ENCODE results near the gene STK10.
"Not testable (repeated sequence)": the region's sequence is repeated elsewhere in the genome, so short reads cannot be mapped to it uniquely, and the experiment has no call there.

Gene STK10

DNA sequence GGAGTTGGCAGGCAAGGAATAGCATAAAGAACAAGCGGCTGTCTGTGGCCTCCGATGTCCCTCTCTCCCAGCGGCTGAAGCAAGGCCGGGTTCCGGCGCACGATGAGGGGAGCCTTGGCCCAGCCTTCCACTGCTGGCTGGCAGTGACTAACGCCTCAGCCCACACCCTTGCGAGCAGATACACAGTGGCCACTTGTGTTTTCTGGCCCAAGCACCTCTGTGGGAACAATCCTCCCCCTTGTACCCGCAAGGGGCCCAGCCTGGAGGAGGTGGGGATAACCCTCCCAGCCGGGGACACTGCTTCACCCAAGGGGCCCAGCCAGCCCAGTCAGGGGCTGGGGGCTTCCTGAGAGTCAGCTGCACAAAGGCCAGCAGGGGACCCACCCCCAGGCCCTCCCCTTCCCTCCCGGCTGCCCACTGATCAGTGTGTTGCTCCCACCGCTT, 23.2 kb downstream of the STK10 start:
- no peak for DNase-seq

DNA sequence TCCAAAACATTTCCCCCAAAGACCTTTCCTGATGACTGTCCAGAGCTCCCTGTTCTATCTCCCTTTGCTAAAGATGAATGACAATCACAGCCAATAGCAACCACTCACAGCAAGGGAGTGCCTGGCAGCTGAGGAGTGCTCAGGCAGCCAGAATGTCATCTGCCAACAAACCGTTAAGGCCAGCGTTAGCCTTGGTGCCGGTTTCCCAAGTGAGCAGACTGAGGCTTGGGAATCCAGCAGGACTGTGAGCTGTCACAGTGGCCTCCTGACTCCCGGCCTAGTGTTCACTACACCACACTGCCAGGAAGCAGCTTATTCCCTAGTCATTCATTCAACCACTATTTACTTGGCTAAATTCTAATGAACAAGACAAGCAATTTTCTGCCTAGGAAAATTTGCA, 24.7 kb downstream of the STK10 start:
- no peak for DNase-seq

DNA sequence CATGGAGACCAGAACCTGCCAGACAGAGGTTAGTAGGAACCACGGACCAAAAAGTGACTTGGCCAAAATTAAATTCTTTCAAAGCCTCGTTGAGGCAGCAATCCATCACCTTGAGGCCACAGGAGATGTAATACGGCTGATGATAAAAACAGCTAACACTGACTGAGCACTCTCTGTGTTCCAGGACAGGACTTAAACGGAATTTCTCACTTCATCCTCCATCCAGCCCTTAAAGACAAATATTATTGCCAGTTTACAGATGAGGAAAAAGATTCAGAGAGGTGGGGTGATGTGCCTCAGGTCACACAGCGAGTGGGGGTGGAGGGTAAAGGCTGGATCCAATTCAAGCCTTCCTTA, 25.1 kb downstream of the STK10 start:
- no peak for DNase-seq

DNA sequence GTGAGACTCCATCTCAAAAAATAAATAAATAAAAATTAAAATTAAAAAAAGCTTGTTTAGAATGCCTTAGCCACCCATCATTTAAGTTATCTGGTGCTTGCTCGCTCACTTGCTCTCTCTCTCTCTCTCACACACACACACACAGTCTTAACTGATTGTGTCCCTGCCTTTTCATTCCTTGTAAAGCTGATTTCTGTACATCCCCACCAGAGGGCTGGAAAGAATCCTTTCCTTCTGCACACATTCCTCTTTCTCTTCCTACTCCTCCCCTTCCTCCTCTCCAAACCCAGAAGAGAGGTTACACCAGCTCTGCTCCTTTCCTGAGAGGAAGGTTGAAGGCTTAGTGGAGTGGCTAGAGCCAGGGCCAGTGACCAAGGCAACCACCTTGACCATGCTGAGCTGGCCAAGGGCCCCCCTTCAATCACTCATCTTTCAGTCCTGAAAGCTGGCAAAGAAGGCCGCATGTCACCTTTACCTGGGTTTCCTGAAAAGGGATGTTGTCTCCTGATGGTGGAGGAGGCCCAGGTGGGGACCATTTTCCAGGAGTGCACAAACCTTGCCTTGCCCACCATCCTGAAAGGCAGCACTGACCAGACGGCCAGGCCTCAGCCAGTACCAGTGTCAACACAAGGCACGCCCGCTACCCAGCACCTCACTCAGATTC, 25.6 kb downstream of the STK10 start:
- no peak for DNase-seq

DNA sequence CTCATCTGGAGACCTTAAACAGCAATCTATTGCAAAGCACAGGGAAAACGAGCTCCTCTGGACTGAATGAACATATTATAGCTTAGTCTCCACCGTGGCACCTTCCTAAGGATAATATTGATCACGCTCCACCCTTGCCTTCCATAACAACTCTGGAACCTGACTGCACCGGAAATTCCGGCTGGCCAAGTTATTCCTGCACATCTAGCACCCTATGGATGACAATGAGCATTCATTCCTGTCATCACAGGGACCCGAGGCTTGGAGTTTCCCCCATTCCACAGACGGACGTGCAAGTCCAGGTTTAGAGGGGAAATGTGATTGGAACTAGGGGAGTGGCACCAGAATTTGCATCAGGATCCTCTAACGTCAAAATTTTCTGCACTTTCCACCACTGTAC, 27.5 kb downstream of the STK10 start:
- no peak for DNase-seq

DNA sequence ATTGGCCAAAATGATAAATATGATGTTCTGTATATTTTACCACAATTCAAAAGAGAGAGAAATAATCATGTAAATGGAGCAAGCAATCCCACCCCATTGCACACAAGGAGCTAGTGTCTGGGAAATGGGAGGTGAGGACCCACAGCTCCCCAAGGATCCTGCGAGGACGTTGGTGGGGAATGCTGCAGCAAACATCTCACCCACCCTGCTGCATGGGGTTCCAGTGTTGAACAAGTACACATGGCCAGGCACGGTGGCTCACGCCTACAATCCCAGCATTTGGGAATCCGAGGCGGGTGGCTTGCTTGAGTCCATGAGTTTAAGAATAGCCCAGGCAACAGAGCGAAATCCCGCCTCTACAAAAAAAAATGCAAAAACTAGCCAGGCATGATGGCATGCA, 29.0 kb downstream of the STK10 start:
- DNase-seq, result no peak

DNA sequence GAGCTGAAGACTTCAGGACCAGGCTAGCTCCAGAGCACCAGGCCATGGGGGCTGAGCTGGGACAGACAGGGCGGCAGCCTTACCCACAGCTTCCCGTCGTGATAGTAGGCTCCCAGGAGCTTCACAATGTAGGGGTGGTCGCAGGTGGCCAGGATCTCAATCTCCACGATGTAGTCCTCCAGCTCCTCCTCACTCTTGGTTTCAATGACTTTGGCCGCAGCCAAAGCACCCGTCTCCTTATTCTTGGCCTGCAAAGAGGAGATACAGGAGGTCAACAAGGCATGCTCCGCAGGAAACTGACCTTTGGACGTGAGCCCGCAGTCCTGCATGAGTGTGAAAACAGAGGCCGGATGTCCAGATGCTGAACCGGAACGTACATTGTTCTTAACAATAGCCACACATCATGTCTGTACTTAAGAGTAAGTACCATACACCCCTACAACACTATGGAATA, 31.5 kb downstream of the STK10 start:
- DNase-seq, result no peak

DNA sequence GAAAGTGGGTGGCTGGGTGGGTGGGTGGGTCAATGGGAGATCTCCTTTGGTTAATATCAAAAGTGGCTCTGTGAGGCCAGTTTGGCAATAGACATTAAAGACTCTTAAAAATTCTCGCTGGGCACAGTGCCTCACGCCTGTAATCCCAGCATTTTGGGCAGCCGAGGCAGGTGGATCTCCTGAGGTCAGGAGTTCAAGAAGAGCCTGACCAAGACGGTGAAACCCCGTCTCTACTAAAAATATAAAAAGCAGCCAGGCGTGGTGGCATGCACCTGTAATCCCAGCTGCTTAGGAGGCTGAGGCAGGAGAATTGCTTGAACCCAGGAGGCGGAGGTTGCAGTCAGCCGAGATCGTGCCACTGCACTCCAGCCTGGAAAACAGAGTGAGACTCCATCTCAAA, 32.9 kb downstream of the STK10 start:
- not testable (repeated sequence) for DNase-seq

DNA sequence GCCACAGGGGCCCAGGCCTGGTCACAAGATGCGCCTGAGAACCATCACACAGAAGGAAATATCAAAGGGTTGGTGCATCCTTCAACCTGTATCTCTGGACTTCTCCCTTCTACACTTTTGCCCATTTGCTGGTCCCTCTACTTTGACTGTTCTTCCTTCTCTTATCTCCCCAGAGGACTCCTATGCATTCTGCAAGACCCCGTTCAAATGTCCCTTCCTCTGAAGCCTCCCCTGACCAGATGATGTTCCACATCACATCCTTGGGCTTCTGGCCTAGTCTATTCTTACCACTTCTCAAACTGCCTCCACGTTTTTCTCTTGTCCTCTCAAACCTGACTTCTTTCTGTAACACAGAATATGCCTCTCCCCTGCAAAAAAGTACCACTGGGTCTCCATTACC, 34.3 kb downstream of the STK10 start:
- no peak for DNase-seq

DNA sequence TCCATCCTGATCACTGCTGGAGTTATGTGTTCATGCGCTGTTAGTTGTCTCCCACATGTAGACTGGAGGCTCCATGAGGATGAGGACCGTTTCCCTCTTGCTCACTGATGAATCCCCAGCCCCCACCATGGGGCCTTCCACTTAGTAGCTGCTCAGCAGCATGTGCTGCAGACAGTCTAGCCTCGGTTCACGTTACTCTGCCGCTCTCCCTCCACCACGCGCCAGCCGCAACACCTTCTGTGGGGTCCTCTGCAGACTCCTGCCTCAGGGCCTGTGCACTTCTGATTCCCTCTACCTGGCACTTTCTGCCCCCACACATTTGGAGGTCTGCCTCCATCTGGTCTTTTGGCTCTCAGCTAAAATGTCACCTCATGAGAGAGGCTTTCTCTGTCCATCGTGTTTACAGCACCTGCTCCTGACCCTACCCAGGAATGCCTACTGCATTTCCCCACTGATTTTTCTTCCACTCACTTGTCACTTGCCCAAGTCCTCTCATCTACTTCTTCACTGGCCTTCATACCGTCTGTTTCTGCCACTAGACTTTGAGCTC, 36.3 kb downstream of the STK10 start:
- no peak for DNase-seq

DNA sequence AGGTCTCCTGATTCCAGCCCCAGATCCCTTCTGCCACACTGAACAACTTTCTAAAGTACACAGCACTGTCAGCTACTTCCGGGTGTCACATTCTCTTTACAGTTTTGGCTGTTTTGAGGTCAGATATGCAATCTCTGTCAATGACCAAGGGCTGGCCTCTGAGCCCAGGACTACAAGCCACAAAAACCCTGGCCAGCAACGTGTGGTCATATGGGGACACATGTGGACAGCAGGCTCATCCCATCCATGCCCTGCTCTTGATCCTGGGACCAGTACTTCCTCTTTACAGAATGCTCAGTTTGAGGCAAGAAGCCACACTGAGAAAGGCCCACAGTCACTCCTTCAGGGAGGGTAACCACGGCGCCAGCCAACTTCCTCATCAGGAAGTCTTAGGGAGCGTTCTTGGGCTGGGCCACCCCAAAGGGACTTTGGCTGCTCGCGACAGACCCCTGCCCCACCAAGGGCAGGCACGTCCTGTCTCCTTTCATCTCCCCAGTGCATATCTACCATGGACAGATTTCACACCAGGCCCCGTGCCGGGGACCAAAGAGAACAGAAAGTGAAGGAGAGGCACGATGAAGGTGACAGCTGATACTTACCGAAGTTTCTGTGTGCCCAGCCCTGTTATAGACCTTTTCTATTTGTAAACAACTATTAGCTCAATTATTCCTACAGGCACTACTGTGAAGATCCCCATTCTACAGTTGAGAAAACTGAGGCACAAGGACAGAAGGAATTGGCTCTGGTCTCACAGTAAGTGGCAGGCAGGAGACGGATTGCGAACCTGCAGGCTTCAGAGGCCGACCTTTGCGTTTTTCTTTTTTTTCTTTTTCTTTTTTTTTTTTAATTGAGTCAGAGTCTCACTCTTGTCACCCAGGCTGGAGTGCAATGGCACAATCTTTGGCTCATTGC, 37.3 kb downstream of the STK10 start:
- DNase-seq, result no peak

DNA sequence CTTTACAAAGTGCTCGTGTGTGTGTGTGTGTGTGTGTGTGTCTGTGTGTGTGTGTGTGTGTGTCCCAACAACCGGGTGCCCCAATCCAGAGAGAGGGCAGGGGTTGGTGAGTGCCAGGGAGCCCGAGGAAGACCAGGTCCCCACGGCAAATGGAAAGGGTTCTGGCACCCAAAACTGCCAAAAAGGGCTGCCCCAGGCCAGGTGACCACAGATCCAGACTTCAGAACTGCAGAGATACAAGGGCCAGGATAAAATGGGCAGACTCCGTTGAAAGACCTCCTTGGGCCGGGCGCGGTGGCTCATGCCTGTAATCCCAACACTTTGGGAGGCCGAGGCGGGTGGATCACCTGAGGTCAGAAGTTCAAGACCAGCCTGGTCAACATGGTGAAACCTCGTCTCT, 38.5 kb downstream of the STK10 start:
- not testable (repeated sequence) for DNase-seq

DNA sequence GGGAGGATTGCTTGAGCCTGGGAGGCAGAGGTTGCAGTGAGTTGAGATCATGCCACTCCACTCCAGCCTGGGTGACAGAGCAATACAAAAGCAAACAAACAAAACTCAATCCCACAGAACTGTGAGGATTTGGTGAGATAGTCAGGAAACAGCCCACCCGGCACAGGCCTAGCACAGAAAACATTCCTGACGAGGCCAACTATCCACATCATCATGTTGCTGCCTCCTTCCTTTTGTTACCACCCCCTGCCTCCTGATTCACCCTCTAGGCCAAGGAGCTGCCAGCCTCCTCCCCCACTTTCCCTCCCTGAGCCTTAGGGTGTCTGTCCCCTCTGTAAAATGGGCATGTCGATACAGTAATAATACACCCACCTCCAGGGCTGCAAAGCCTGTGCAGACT, 39.0 kb downstream of the STK10 start:
- no peak for DNase-seq

DNA sequence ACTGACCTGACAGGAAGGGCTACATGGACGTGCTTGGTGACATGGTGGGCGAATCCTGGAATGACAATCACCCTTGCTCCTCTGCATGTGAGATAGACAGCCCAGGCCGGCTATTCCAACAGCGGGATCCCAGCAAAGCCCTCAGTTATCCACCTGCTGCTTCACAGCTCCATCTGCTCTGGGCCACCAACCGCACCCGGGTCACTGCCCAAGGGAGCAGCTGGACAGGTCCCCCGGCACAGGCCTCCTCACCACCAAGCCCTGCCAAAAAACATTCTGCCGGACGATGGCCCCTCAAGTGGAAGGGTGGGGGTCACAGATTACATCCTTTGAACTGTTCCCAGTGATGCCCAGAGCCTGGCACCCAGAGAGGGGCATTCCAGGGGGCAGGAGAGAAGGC, 39.6 kb downstream of the STK10 start:
- DNase-seq, result no peak

DNA sequence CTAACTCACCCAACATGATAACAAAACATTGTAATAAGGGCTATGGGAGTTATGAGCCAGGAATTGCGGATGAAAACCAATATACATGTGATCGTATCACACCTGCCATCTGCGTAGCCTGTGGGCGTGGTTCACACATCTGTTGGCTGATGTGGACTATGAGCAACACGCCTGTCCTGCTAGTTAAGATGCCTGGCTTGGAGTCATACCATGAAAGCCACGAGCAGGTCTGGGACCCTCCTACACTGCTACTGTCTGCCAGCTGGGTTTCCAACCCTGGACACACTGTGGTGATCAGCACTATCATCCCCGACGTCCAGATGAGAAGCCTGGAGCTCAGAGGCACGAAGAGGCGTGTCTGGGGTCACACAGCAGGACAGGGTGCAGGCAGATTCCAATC, 40.2 kb downstream of the STK10 start:
- no peak for DNase-seq

DNA sequence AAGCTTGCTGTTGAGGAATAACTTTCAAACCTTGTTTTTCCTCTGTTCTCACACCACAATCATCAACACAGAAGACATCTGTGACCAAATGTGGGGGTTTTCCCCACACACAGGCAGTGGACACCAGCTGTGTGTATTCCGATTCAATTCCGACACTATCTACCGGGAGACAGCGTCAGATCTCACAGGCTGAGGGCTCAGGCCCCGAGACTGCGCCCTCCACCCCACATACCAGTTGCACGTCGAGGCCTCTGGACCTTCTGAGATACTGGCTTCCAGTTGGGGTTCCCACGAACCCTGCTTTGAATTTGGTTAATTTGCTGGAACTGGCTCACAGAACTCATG, 41.3 kb downstream of the STK10 start:
- no peak for DNase-seq

DNA sequence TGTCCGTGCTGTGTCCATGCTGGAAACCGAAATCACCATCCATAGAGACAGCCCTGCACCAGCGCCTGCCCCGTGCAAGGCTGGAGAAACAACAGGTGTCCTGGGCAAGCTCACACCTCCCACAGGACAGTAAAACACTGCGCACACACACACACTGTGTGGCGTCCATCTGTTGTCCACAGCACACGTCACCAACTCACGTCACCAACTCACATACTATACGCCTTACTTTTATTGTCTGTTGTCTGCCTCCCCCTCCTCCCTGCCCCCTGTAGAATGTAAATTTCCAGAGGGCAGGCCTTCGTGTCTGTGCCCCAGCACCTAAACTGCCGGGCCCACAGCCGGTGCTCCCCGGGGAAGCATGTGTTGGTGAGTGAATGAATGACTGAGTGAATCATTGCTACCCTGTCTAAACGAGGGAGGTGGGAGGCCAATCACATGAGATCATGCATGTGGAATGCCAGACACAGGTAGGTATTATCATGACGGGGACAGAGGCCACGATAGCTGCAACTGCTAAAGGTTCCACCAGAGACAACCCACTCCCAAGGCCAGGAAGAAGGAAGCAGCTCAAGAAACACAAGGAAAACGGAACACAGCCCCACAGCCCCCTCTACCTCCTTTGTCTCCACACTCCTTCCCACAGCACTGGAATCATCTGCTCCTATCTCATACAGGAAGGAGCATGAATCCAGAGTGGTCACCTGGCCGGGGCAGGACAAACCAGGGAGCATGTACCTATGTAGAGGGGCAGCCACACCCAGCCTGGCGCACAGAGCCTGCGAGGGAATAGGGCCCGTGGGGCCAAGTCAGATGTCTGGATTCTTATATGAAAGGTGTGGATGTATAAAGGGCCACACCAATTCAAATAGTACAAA, 41.9 kb downstream of the STK10 start:
- DNase-seq, result no peak

DNA sequence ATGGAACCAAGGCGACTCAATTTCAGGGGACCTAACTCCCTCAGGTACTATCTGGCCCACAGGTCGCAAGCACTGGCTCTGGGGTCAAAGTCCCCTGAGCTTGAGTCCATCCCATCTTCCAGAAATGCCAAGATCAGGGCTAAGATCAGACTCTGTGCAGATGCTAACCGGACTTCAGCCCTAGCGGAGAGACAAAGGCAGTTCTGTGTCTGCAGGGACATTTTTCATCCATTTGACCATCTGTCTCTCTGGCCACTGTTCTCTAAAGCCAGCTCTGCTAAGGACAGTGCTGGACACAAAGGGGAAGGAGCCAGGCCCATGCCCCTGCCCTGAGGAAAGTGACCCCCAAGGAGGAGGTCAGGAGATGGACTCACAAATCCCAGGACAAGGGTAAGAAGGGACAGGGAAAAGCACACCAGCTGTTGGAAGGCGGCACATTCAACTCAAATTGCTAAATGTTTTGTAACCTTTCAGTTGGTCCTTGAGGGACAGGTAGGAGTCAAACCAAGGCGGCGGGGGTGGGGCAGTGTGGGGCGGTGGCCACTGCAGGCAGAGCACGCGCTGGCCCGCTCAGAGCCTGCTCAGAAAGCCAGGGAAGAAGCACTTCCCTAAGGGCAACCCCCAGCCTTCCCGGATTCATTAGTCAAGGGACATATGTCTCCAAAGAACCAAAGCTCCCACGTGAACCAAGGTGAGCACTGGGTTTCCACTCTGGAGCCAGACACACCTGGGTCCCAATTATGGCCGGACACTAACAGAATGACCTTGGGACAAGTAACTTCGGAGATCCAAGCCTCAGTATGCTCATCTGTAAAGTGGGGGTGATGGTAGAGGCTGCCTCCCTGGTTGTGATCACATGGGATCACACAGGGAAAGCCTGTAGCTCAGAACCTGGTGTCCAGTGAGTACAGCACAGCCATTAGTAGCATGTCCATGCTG, 42.8 kb downstream of the STK10 start:
- no peak for DNase-seq

DNA sequence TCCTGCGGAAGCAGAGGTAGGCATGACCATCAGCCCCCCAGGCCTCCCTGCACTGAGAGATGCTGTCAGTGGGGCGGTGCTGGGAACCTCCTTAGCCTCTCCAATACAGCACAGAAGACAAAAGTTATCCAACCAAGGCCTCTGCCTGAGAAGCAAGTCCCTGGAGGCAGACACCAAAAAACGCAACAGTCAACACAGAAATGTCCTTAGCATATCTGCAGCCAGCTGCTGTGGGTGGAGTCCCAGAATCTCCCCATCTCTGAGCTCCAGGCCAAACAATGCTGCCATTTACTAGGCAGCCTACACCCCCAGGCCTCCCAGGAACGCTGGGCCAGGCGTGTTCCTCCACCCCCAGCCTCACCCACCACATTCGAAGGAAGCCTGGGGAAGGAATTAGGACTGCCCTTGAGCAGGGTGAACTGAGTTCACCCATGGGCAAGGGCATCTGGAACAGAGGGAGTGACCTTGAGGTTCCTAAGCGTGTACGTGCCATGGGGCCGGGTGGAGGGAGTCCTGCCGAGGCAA, 43.7 kb downstream of the STK10 start:
- no peak for DNase-seq

DNA sequence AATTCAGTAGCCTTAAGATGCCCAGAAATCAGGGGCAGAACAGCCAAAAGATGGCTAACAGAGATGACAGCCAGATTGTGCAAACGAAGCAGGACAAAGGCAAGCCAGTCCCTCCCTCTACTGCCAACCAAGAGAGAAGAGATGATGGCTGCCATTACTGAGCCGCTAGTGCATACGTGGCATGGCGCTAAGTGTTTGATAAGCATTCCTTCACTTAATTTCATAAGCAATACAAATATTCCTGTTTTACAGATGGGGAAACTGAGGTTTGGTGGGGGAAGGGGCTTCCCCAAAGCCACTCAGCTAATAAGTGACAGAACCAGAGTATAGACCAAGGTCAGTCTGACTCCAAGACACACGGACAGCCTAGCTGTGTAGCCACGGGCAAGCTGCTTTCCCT, 44.1 kb downstream of the STK10 start:
- no peak for DNase-seq

DNA sequence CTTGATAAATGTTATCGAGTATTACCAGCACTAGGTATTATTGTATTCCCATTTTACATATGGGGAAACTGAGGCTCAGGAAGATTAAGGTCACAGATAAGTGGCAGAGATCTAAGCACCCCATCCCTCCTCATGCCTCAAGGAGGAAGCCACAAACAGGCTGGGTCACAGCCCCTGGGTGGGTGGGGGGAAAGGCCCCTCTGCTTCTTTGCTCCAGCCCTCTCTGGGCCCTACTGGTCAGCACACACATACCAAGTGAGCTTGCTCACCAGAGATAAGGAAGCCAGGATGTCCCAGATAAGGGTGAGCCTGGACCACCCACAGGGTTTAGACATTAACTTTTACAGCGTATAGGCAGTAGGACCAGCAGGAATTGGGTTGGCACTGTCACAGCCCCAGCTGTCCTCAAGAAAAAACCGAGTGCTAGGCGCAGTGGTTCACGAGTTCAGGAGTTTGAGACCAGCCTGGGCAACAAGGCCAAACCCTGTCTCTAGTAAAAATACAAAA, 45.3 kb downstream of the STK10 start:
- DNase-seq, result no peak

DNA sequence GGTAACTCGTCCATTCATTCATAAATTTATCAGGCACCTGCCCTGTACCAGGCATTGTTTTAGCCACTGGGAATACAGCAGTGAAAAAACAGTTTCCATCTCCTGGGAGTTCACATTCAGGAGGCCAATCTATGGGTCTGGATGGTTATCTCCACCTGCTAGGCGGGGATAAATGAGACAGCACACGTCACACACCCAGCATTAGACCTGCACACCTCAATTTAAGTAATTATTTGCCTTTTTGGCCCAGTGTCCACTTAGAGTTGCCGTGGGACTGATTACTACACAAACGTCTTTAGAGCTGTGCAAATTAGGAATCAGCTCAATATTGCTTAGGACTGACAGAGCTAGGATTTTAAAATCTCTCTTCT, 46.1 kb downstream of the STK10 start:
- DNase-seq, result no peak
